OCI-LY1 (cell line): ENCODE results near the gene M6PR.

Source experiments
- H2AFZ ChIP-seq: fragments of 200-600 bp; sonication (generic), shearing (Covaris generic); 2 replicates; pipeline ENCODE4 v1.6.0; 2014; ENCODE audit warnings: antibody characterized with exemption, mild to moderate bottlenecking, low read length
- H3F3A ChIP-seq: fragments of 200-600 bp; sonication (generic), shearing (Covaris generic); 2 replicates; pipeline ENCODE4 v1.6.0; 2014; ENCODE audit warnings: mild to moderate bottlenecking, antibody characterized with exemption, low read length, moderate library complexity; ENCODE audit not compliant: insufficient read depth
- H3K27ac ChIP-seq: fragments of 200-600 bp; sonication (generic); 2 replicates; pipeline ENCODE4 v1.5.1; 2014; ENCODE audit warnings: low read length, mixed run types, mild to moderate bottlenecking, low read depth; ENCODE audit not compliant: poor library complexity, severe bottlenecking
- H3K27me3 ChIP-seq: fragments of 200-600 bp; sonication (generic); 2 replicates; pipeline ENCODE4 v1.6.0; 2014; ENCODE audit warnings: antibody characterized with exemption, mild to moderate bottlenecking, low read length, moderate library complexity; ENCODE audit not compliant: insufficient read depth
- H3K36me3 ChIP-seq: fragments of 200-600 bp; sonication (generic); 2 replicates; pipeline ENCODE4 v1.6.1; 2014; ENCODE audit warnings: mild to moderate bottlenecking, antibody characterized with exemption, low read length, moderate library complexity, mixed read lengths; ENCODE audit not compliant: insufficient read depth
- H3K4me1 ChIP-seq: fragments of 200-600 bp; sonication (generic); 2 replicates; pipeline ENCODE4 v1.5.1; 2014; ENCODE audit warnings: mild to moderate bottlenecking, low read length, moderate library complexity; ENCODE audit not compliant: insufficient read depth, severe bottlenecking
- H3K4me2 ChIP-seq: fragments of 200-600 bp; sonication (generic), shearing (Covaris generic); 2 replicates; pipeline ENCODE4 v1.6.1; 2014; ENCODE audit warnings: low read length
- H3K4me3 ChIP-seq: fragments of 200-600 bp; sonication (generic); 2 replicates; pipeline ENCODE4 v1.5.1; 2014; ENCODE audit warnings: low read length, low read depth, mild to moderate bottlenecking, mixed read lengths; ENCODE audit not compliant: poor library complexity, severe bottlenecking
- H3K79me2 ChIP-seq: fragments of 200-600 bp; shearing (Covaris generic); 2 replicates; pipeline ENCODE4 v1.6.1; 2016; ENCODE audit warnings: mixed run types, low read length, mixed read lengths; ENCODE audit not compliant: insufficient read depth
- H3K9ac ChIP-seq: fragments of 200-600 bp; sonication (generic), shearing (Covaris generic); 2 replicates; pipeline ENCODE4 v1.6.1; 2014; ENCODE audit warnings: mild to moderate bottlenecking, low read length, mixed read lengths
- H3K9me2 ChIP-seq: fragments of 200-600 bp; sonication (generic), shearing (Covaris generic); 2 replicates; pipeline ENCODE4 v1.6.1; 2014; ENCODE audit warnings: low read depth, mild to moderate bottlenecking, low read length, mixed read lengths
- H3K9me3 ChIP-seq: fragments of 200-600 bp; shearing (Covaris generic); 2 replicates; pipeline ENCODE4 v1.6.1; 2014; ENCODE audit warnings: low read length, mixed read lengths
- H4K20me1 ChIP-seq: fragments of 200-600 bp; sonication (generic), shearing (Covaris generic); 2 replicates; pipeline ENCODE4 v1.6.0; 2016; ENCODE audit warnings: mild to moderate bottlenecking, low read length; ENCODE audit not compliant: insufficient read depth
- EZH2 ChIP-seq: fragments of 200-600 bp; sonication (generic), shearing (Covaris generic); IDR thresholded peaks from 2 replicates; pipeline ENCODE4 v1.8.0; 2017; ENCODE audit warnings: borderline replicate concordance, mixed run types, mild to moderate bottlenecking, antibody characterized with exemption, low read length, moderate library complexity, mixed read lengths
- TF ChIP-seq, protein P1 (sequence below): fragments of 200-600 bp; sonication (generic), shearing (Covaris generic); IDR thresholded peaks from 2 replicates; pipeline ENCODE4 v1.5.1; 2017; ENCODE audit warnings: mild to moderate bottlenecking, antibody characterized with exemption, low read length, moderate library complexity, mixed read lengths

M6PR gene

DNA sequence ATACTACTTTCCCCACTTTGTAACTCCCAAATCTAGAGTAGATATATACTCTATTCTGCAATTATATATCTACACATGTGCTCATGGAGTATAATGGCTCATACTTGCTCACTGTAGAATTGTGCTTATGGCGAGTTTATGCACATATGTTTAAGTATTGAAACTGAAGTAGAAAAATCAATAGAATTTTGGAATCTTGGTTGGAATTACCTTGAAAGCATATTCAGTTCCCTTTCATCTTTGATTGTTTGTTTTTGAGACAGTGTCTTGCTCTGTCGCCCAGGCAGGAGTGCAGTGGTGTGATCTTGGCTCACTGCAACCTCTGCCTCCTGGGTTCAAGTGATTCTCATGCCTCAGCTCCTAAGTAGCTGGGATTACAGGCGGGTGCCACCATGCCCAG is 44.4 kb upstream of the M6PR start:
- Histone ChIP-seq H3K27ac (no peak overlapping the region), H3K4me2 (no peak overlapping the region), H3K79me2 (no peaks in the 10 kb centered on the region), H3K4me1 (peaks cover 10% of the 10 kb centered on the region), H3F3A (no peaks in the 10 kb centered on the region), H3K36me3 (no peaks in the 10 kb centered on the region), H3K4me3 (no peak overlapping the region), H3K9me2 (no peaks in the 10 kb centered on the region), H3K9me3 (no peaks in the 10 kb centered on the region), H4K20me1 (no peaks in the 10 kb centered on the region), H3K9ac (no peak overlapping the region), H2AFZ (no peak overlapping the region), H3K27me3 (no peaks in the 10 kb centered on the region)
- TF ChIP-seq, protein P1, sequence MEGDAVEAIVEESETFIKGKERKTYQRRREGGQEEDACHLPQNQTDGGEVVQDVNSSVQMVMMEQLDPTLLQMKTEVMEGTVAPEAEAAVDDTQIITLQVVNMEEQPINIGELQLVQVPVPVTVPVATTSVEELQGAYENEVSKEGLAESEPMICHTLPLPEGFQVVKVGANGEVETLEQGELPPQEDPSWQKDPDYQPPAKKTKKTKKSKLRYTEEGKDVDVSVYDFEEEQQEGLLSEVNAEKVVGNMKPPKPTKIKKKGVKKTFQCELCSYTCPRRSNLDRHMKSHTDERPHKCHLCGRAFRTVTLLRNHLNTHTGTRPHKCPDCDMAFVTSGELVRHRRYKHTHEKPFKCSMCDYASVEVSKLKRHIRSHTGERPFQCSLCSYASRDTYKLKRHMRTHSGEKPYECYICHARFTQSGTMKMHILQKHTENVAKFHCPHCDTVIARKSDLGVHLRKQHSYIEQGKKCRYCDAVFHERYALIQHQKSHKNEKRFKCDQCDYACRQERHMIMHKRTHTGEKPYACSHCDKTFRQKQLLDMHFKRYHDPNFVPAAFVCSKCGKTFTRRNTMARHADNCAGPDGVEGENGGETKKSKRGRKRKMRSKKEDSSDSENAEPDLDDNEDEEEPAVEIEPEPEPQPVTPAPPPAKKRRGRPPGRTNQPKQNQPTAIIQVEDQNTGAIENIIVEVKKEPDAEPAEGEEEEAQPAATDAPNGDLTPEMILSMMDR: no peak
- TF ChIP-seq EZH2: no peak

DNA sequence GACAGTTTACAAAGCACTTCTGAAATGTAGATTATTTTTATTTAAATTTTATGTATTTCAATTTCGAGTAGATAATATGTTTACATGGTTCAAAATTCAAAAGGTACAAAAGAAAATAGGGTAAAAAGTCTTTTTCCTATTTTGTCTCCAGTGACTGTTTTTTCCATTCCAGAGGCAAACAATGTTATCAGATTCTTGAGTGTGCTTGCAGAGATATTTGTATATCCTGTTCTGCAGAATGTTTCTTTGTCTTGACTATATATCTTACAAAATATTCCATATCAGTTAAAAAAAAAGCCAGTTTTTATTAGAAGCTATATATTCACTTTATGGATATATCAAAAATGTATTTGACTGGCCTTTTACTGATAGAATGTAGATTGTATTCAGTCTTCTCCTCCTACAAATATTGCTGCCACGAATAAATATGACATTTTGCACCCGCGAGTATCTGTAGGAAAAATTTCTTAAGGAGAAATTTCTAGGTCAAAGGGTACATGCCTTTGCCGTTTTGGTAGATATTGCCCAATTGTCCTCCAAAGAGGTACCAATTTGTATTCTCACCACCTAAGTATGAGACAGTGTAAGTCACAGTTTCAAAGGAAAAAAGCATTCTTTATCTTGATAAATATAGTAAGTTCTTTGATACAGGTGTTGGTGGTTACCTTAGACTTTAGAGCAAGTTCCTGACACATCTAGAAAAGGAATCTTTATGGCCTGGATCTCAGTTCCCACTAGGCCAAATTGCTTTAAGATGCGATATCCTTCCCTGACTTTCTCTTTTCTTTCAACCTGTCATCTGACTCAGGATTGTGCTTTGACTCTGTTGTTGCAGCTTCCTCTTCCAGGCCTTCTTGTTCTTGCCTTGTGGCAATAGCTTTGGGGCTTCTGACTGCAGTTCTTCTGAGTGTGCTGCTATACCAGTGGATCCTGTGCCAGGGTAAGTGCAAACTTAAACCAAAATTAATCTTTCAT is 42.2 kb upstream of the M6PR start:
- H3K27ac ChIP-seq: no peak overlapping the region
- H4K20me1 ChIP-seq: no peaks in the 10 kb centered on the region
- H3F3A ChIP-seq: no peaks in the 10 kb centered on the region
- no peaks in the 10 kb centered on the region for H3K27me3 ChIP-seq
- no peaks in the 10 kb centered on the region for H3K9me3 ChIP-seq
- no peaks in the 10 kb centered on the region for H3K79me2 ChIP-seq
- H2AFZ ChIP-seq: no peak overlapping the region
- H3K36me3 ChIP-seq: no peaks in the 10 kb centered on the region
- H3K9ac ChIP-seq: no peak overlapping the region
- no peak overlapping the region for H3K4me3 ChIP-seq
- no peak for TF ChIP-seq EZH2
- TF ChIP-seq, protein P1: no peak
- H3K9me2 ChIP-seq: no peaks in the 10 kb centered on the region
- no peak overlapping the region for H3K4me2 ChIP-seq
- peaks cover 10% of the 10 kb centered on the region for H3K4me1 ChIP-seq

DNA sequence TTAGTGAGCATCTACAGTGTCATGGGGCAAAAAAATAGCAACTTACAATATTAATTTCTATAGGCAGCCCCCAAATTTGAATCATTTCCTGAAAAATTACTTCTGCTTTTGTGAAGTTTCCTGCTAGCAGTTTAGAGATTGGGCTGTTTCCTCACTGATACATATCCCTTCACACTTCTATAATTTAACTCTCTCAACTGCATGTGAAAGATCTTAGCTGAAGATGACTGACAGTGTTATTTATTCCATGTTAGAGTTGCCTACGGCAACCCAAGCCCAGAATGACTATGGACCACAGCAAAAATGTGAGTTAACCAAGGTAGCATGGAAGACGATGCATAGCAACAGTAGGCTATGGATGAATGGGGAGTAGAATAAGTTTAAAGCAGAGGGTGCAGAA is 40.0 kb upstream of the M6PR start, which contains the start of gene KLRG1:
Gene KLRG1 (plus strand): TSS at position 134 of the 400 bp plus-strand sequence. CDS start 90 bp downstream, at position 224.
- H3K79me2 ChIP-seq: no peaks in the 10 kb centered on the region
- H3K36me3 ChIP-seq: no peaks in the 10 kb centered on the region
- H3K4me2 ChIP-seq: no peak within 1 kb of the TSS
- no peak within 1 kb of the TSS for H3K27ac ChIP-seq
- H3K9me2 ChIP-seq: no peaks in the 10 kb centered on the region
- H2AFZ ChIP-seq: no peak within 1 kb of the TSS
- H4K20me1 ChIP-seq: no peaks in the 10 kb centered on the region
- H3K9me3 ChIP-seq: no peaks in the 10 kb centered on the region
- TF ChIP-seq EZH2: no peak
- H3K4me1 ChIP-seq: peaks cover 17% of the 10 kb centered on the region
- H3K4me3 ChIP-seq: no peak within 1 kb of the TSS
- no peaks in the 10 kb centered on the region for H3K27me3 ChIP-seq
- no peaks in the 10 kb centered on the region for H3F3A ChIP-seq
- H3K9ac ChIP-seq: no peak within 1 kb of the TSS
